Left forelimb (tissue), 1 donor: ENCODE results near the gene RPS5.
"Not testable (repeated sequence)": the region's sequence is repeated elsewhere in the genome, so short reads cannot be mapped to it uniquely, and the experiment has no call there.

Experiments
- DNase-seq: peaks from one replicate; pipeline ENCODE4 v3.0.0-alpha.2; 2018; ENCODE audit warnings: low spot score

RPS5 gene

DNA sequence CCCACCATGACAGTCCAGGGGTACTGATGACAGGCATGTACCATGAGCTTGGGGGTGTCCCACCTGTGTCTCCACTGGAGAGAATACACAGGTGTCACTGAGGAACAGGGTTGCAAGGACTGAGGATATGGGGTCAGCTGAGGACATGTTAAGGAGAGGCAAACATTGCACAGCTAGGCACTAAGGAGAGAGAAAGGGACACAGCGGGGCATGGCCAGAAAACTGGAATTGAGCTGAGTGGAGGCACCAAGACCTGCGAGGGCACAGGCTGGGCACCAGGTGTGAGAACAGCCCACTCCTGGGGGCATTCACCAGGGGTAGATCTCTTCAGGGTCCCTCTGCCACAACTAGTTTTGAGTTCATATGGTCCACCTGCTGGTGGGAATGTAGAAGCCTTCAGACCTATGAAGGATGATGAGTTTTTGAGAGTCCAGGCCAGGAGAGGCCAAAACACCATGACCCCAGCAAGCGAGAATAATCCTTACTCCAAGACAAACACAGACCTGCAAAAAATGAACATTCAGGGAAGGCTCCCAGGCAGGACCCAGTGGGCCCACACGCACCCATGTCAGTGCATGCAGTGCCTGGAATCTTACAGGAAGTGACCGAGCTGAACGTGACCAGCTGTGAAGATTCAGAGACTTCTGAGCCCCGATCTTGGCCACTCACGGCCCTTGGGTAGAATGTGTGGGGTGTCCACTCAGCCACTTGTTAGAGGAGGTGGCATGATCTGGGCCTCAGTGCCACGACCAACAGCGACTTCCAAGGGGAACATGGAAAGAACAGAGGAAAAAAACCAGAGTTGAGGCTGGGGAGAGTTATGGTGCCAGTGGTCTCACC lies 20.0 kb downstream of the RPS5 start:
- DNase-seq: no peak

DNA sequence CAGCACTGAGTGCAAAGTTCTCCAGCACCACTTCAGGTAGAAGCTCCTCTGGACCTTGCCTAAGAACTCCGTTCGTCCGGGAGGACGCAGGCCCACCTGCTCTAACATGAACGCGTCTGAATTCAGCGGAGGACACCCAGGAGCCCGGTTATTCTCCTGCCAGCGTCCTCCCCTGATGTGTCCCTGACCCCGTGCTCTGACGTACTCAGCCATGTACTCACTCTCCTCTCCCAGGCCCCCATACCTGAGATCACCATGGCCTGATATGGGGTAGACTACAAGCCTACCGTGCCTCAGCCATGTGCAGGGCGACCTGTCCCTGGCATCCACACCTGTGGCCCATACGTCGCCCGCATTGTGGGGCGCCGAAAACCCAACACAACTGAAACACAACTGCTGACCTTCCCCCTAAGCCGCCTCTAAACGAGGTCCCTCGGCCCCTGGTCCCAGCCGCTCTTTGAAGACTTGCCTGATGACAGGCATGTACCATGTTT lies 20.6 kb downstream of the RPS5 start:
- no peak for DNase-seq

DNA sequence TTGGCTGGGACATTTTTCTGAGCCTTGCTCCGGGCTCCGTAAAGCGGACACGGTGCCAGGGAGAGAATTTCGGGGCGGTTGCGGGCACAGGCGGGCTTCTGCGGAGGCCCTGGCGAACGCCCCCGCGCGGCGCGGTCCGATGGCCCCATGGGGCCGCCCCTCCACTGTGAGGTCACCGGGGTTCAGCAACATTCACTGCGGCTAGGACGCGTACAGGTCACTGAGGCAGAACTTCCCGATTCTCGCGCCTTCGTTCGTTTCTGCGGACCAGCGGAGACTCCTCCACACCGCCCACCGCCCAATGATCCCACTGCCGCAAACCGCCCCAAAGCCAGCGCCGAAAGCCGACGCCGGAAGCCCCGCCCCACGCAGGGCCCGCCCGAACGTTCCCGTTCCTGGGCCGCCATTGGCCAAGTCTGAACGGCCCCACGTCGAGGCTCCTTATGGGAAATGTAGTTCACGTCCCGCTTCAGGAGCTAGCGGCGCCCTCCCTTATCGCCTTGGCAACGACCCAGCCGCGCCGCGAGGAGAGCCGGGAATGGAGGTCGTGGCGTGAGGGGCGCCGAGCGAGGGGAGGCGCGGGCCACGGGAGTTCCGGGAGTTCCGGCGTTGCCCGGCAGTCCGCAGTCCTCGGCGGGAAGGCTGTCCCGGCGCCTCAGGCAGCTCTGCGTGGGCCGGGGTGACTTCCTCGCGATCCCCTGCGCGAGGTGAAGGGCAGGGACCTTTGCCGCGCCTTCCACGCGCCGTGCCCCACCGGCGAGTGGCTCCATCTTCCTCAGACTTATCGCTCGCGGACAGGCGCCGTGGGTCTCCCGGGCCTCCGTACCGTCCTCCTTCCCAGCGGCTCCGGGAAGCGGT lies 21.3 kb downstream of the RPS5 start, which contains the start of gene ZNF584:
Gene ZNF584 (plus strand): TSS at position 498 of the 858 bp plus-strand sequence. CDS start 499 bp downstream, outside the sequence.
- DNase-seq: peak; percentile 97

DNA sequence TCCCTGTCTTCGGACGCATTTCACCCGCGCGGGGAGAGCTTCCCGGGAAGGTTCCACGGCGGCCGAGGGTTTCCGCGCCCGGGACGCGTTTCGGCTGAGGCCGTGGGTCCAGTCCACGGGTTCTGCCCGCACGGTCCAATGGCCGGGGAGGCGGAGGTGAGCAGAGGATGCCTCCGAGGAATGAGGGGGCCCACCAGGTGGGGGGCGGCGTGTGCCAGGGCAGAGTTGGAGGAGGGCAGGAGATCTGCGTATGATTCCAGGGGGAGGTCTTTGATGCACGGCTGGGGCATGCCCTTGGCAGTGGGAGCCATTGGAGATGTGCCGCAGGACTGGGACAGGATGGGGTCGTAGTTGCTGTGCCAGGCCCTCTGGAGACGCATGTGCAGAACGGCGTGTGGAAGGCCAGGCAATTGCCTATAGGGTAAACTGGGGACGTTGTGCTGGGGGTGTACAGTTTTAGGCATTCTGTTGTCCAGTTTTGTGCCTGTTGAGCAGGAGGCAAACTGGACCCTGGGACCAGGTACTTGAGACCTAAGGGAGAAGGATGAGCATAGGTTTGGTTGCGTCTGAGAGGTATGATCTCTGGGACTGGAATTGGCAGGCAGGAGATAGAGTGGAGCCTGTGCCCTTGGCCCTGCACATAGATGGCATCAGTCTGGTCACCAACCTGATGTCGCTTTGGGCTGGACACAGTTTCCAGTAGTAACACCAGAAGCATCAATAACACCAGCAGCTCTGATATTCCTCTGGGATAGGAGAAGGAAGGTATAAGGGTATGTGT lies 22.1 kb downstream of the RPS5 start:
- DNase-seq: no peak

DNA sequence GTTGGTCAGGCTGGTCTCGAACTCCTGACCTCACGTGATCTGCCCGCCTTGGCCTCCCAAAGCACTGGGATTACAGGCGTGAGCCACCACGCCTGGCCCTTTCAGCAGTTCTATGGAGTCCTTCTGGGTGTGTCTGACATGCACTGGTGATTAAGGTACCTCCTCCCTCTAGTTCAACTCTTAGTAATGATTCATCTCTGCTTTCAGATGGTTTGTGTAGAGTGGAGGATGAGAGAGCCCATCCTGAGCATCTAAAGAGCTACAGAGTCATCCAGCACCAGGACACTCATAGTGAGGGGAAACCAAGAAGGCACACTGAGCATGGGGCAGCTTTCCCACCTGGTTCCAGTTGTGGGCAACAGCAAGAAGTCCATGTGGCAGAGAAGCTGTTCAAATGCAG lies 29.5 kb downstream of the RPS5 start:
- no peak for DNase-seq

DNA sequence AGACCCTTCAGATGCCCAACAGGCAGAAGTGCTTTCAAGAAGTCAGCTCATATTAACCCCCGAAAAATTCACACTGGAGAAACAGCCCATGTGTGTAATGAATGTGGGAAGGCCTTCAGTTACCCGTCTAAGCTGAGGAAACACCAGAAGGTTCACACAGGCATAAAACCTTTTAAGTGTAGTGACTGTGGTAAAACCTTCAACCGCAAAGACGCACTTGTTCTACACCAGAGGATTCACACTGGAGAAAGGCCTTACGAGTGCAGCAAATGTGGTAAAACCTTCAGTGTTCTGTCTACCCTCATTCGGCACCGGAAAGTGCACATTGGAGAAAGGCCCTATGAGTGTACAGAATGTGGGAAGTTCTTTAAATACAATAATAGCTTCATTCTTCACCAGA lies 30.0 kb downstream of the RPS5 start:
- no peak for DNase-seq

GRCh38 chr19:58428617-58429016 lies 41.5 kb downstream of the RPS5 start:
- DNase-seq: no peak

DNA sequence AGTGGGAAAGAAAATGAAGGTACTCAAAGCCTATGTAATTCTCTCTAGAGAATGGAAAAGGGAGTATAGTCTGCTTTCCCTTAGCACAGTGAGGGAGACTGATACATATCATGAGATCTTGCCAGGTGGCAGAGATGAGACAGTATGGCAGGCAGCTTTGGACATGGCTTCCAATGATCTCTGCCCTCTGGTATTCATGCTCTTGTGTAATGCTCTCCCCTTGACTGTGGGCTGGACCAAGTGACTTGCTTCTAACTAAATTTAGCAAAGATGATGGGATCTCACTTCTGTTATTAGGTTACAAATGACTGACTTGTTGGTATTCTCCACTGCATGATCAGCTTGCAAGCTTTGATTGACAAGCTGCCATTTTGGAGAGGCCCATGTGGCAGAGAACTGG lies 42.7 kb downstream of the RPS5 start:
- DNase-seq: no peak

DNA sequence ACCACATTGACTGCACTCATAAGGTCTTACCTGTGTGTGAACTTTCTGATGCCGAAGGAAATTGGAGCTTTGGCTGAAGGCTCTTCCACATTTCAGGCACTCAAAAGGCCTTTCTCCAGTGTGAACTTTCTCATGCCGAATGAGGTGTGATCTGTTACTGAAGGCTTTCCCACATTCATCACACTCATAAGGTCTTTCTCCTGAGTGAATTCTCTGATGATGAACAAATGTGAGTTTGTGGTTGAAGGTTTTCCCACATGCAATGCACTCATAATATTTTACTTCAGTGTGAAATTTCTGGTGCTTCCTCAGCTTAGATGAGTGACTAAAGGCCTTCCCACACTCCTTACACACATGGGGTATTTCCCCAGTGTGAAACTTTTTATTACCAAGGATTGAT lies 47.1 kb downstream of the RPS5 start:
- DNase-seq: no peak

- peak; percentile 94 for DNase-seq
Measured at GRCh38 chr19:58439576-58440554, 52.8 kb downstream of the RPS5 start, which contains the start of gene ZNF132. TSS of gene ZNF132 (minus strand) at chr19:58440153. CDS start at chr19:58439821, 332 bp downstream.

GRCh38 chr19:58440556-58440955 lies 53.5 kb downstream of the RPS5 start:
- DNase-seq: no peak

DNA sequence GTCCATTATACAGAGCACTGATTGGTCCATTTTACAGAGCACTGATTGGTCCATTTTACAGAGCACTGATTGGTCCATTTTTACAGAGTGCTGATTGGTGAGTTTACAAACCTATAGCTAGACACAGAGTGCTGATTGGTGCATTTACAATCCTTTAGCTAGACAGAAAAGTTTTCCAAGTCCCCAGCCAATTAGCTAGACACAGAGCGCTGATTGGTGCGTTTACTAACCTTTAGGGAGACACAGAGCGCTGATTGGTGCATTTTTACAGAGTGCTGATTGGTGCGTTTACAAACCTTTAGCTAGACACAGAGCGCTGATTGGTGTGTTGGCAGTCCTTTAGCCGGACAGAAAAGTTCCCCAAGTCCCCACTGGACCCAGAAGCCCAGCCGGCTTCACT lies 55.9 kb downstream of the RPS5 start:
- DNase-seq: not testable (repeated sequence)
